ENCODE results near the gene PLXNB1. TPM values are rescaled to one million over a fixed set of nuclear protein-coding genes. Genes with fewer than 3 reads are reported as not detected.
"Not testable (repeated sequence)": the region's sequence is repeated elsewhere in the genome, so short reads cannot be mapped to it uniquely, and the experiment has no call there.

The PLXNB1 gene
- polyA plus RNA-seq, 5 donors = 77.3 to 119 (median 107) TPM

GRCh38 chr3:48466386-48467109, 36.7 kb upstream of the PLXNB1 start:
- no peak for DNase-seq

GRCh38 chr3:48465531-48466378, 35.9 kb upstream of the PLXNB1 start:
- peak; percentile 98 to 99 for DNase-seq

- DNase-seq = no peak
Measured at GRCh38 chr3:48465237-48465530, 35.3 kb upstream of the PLXNB1 start.

- DNase-seq = no peak
Measured at GRCh38 chr3:48464713-48465221, 34.9 kb upstream of the PLXNB1 start.

- no peak for DNase-seq
Measured at GRCh38 chr3:48463703-48464102, 33.8 kb upstream of the PLXNB1 start.

- DNase-seq = not testable (repeated sequence)
Measured at GRCh38 chr3:48461767-48462166, 31.9 kb upstream of the PLXNB1 start.

- DNase-seq = no peak
Measured at GRCh38 chr3:48460517-48460902, 30.6 kb upstream of the PLXNB1 start.

- DNase-seq = no peak
Measured at GRCh38 chr3:48459773-48460516, 30.1 kb upstream of the PLXNB1 start.

- DNase-seq = no peak
Measured at GRCh38 chr3:48459331-48459730, 29.4 kb upstream of the PLXNB1 start.

GRCh38 chr3:48456456-48456855, 26.6 kb upstream of the PLXNB1 start:
- DNase-seq = no peak

GRCh38 chr3:48451270-48451669, 21.4 kb upstream of the PLXNB1 start:
- DNase-seq = no peak

- DNase-seq = peak; percentile 81 to 84
Measured at GRCh38 chr3:48446425-48447193, 16.7 kb upstream of the PLXNB1 start, which contains the start of gene ATRIP. Gene ATRIP (plus strand): TSS chr3:48446737. CDS start chr3:48446846, 109 bp downstream.

GRCh38 chr3:48446043-48446424, 16.1 kb upstream of the PLXNB1 start:
- no peak for DNase-seq

- DNase-seq = no peak
Measured at GRCh38 chr3:48445277-48445882, 15.5 kb upstream of the PLXNB1 start.

GRCh38 chr3:48441940-48442339, 12.1 kb upstream of the PLXNB1 start:
- no peak for DNase-seq

- no peak for DNase-seq
Measured at GRCh38 chr3:48440590-48440958, 10.7 kb upstream of the PLXNB1 start.

GRCh38 chr3:48439820-48440589, 10.1 kb upstream of the PLXNB1 start, which contains the start of the genes CCDC51 and TMA7:
Gene CCDC51 (minus strand): TSS chr3:48440119. CDS start chr3:48435128, 4,991 bp downstream.
Gene TMA7 (plus strand): TSS chr3:48440257. CDS start chr3:48440297, 40 bp downstream.
- DNase-seq = peak; percentile 93 to 96

- DNase-seq = no peak
Measured at GRCh38 chr3:48437812-48438211, 7.9 kb upstream of the PLXNB1 start.

GRCh38 chr3:48436855-48437254, 7.0 kb upstream of the PLXNB1 start:
- DNase-seq = no peak

GRCh38 chr3:48436477-48436787, 6.5 kb upstream of the PLXNB1 start:
- DNase-seq = no peak

Measured in right lung (tissue), 5 donors.